CD4-positive, CD25-positive, alpha-beta regulatory T cell (primary cell): ENCODE results near the gene HAPLN2. TPM values are rescaled to one million over a fixed set of nuclear protein-coding genes. Genes with fewer than 3 reads are reported as not detected.

ENCODE experiments used
- ATAC-seq, 2 donors: fragments of 150-1000 bp; cut with Tn5 transposase; one replicate each; pipeline ENCODE4 v1.10.0; 2021; ENCODE audit warnings: low read depth in 2 of 2, moderate number of reproducible peaks in 2 of 2, moderate library complexity in 1 of 2
- DNase-seq, 3 donors: peaks; one replicate each; pipeline versions ENCODE4 v3.0.0 to v3.0.0-alpha.2; 2012 to 2022; ENCODE audit warnings: mixed read lengths in 1 of 3
- H3K27ac ChIP-seq: one replicate; pipeline ENCODE4 v1.7.0; 2013; ENCODE audit warnings: mild to moderate bottlenecking, low read length; ENCODE audit not compliant: insufficient read depth, poor library complexity, severe bottlenecking
- H3K27me3 ChIP-seq: one replicate; pipeline ENCODE4 v1.7.0; 2013; ENCODE audit warnings: low read length; ENCODE audit not compliant: control insufficient read depth, insufficient read depth
- H3K36me3 ChIP-seq: one replicate; pipeline ENCODE4 v1.7.0; 2013; ENCODE audit warnings: mild to moderate bottlenecking, low read length, moderate library complexity; ENCODE audit not compliant: control insufficient read depth, insufficient read depth
- H3K4me1 ChIP-seq: 2 replicates; pipeline ENCODE4 v1.7.0; 2013; ENCODE audit warnings: mild to moderate bottlenecking, low read length; ENCODE audit not compliant: insufficient read depth, control insufficient read depth, poor library complexity, severe bottlenecking
- H3K4me3 ChIP-seq: one replicate; pipeline ENCODE4 v1.7.0; 2013; ENCODE audit warnings: low read depth, mild to moderate bottlenecking, low read length, moderate library complexity
- H3K9me3 ChIP-seq, 2 experiments: 1 replicate in 1 of 2; 2 replicates in 1 of 2; pipeline ENCODE4 v1.7.0; 2013; ENCODE audit warnings: low read length in 2 of 2, mild to moderate bottlenecking in 1 of 2, moderate library complexity in 1 of 2; ENCODE audit not compliant: control insufficient read depth in 2 of 2
- H3K27ac Mint-ChIP-seq, 3 donors: one replicate each; pipeline ENCODE4 v1.8.0; 2020 to 2022; ENCODE audit warnings: mild to moderate bottlenecking in 3 of 3, mixed read lengths in 3 of 3, moderate library complexity in 2 of 3
- H3K27me3 Mint-ChIP-seq: one replicate; pipeline ENCODE4 v1.8.0; 2022; ENCODE audit warnings: mild to moderate bottlenecking, mixed read lengths
- H3K36me3 Mint-ChIP-seq: one replicate; pipeline ENCODE4 v1.8.0; 2020; ENCODE audit warnings: mixed read lengths
- H3K4me1 Mint-ChIP-seq, 4 donors: one replicate each; pipeline ENCODE4 v1.8.0; 2020 to 2022; ENCODE audit warnings: mixed read lengths in 4 of 4, mild to moderate bottlenecking in 1 of 4
- H3K4me3 Mint-ChIP-seq, 4 donors: one replicate each; pipeline ENCODE4 v1.8.0; 2020 to 2022; ENCODE audit warnings: mild to moderate bottlenecking in 4 of 4, mixed read lengths in 4 of 4, moderate library complexity in 3 of 4
- H3K9me3 Mint-ChIP-seq, 7 donors: one replicate each; pipeline ENCODE4 v1.8.0; 2020 to 2022; ENCODE audit warnings: mixed read lengths in 7 of 7, mild to moderate bottlenecking in 3 of 7, moderate library complexity in 2 of 7
- polyA plus RNA-seq, 4 donors: library from polyadenylated mRNA; unstranded; fragments of 300-500 nt; fragmentation: Illumina TruSeq; gene quantifications; one replicate each; pipeline ENCODE4 v1.2.3, GENCODE V29; 2021
- total RNA-seq: library from RNA; stranded (reverse); gene quantifications from one replicate; pipeline ENCODE4 v1.2.3, GENCODE V29; 2022

HAPLN2 gene
- total RNA-seq (not detected), polyA plus RNA-seq (not detected)

GRCh38 chr1:156618853-156619581 is at the start of gene HAPLN2:
Gene HAPLN2, plus strand, starts transcription at chr1:156619415. Its CDS starts 4,076 bp downstream, at chr1:156623491.
- Mint-ChIP-seq H3K9me3 (peaks cover 0 to 1% (median 0%) of the 10 kb centered on the region in 7 donors), H3K27ac (no peak within 1 kb of the TSS), H3K27me3 (peaks cover 67% of the 10 kb centered on the region), H3K4me3 (no peak within 1 kb of the TSS), H3K36me3 (no peaks in the 10 kb centered on the region), H3K4me1 (peaks cover 0 to 9% (median 3%) of the 10 kb centered on the region in 4 donors)
- peaks cover 29% of the 10 kb centered on the region for H3K27me3 ChIP-seq
- H3K4me3 ChIP-seq = no peak within 1 kb of the TSS
- no peak for ATAC-seq
- peaks cover 4% of the 10 kb centered on the region for H3K4me1 ChIP-seq
- H3K36me3 ChIP-seq = no peaks in the 10 kb centered on the region
- no peak within 1 kb of the TSS for H3K27ac ChIP-seq
- no peak for DNase-seq
- no peaks in the 10 kb centered on the region for H3K9me3 ChIP-seq

GRCh38 chr1:156571261-156571852 is 47.9 kb upstream of the HAPLN2 start:
- H3K27ac ChIP-seq = no peak overlapping the region
- peaks cover 0 to 4% (median 0%) of the 10 kb centered on the region in 7 donors for H3K9me3 Mint-ChIP-seq
- H3K9me3 ChIP-seq = no peaks in the 10 kb centered on the region
- H3K4me1 ChIP-seq = peaks cover 10% of the 10 kb centered on the region
- H3K27ac Mint-ChIP-seq = no peak overlapping the region
- H3K4me3 Mint-ChIP-seq = peak overlapping the region in 1 of 4 donors; percentile 88
- H3K36me3 ChIP-seq = no peaks in the 10 kb centered on the region
- DNase-seq (no peak), ATAC-seq (no peak)
- H3K27me3 ChIP-seq = peaks cover 10% of the 10 kb centered on the region
- H3K27me3 Mint-ChIP-seq = peaks cover 30% of the 10 kb centered on the region
- H3K36me3 Mint-ChIP-seq = no peaks in the 10 kb centered on the region
- H3K4me1 Mint-ChIP-seq = peaks cover 8 to 20% (median 13%) of the 10 kb centered on the region in 4 donors
- no peak overlapping the region for H3K4me3 ChIP-seq

- H3K27me3 Mint-ChIP-seq = peaks cover 30% of the 10 kb centered on the region
- H3K9me3 Mint-ChIP-seq = peaks cover 0 to 4% (median 0%) of the 10 kb centered on the region in 7 donors
- ATAC-seq (peak; percentile 84 to 86), DNase-seq (peak; percentile 70 to 84 (median 72))
- peaks cover 8 to 20% (median 13%) of the 10 kb centered on the region in 4 donors for H3K4me1 Mint-ChIP-seq
- H3K36me3 Mint-ChIP-seq = no peaks in the 10 kb centered on the region
- peak within 1 kb of the TSS; percentile 40 to 94 (median 86) for H3K4me3 Mint-ChIP-seq
- no peak within 1 kb of the TSS for H3K27ac ChIP-seq
- H3K27ac Mint-ChIP-seq = peak within 1 kb of the TSS in 2 of 3 donors; percentile 58 to 59
- H3K9me3 ChIP-seq = no peaks in the 10 kb centered on the region
- H3K4me1 ChIP-seq = peaks cover 10% of the 10 kb centered on the region
- H3K27me3 ChIP-seq = peaks cover 10% of the 10 kb centered on the region
- H3K4me3 ChIP-seq = peak within 1 kb of the TSS; percentile 35
- H3K36me3 ChIP-seq = no peaks in the 10 kb centered on the region
These were observed 47.1 kb upstream of the HAPLN2 start, which contains the start of gene IQGAP3 for GRCh38 chr1:156571919-156572662. Gene IQGAP3, minus strand, starts transcription at chr1:156572565. Its CDS starts 36 bp downstream, at chr1:156572529.

DNA sequence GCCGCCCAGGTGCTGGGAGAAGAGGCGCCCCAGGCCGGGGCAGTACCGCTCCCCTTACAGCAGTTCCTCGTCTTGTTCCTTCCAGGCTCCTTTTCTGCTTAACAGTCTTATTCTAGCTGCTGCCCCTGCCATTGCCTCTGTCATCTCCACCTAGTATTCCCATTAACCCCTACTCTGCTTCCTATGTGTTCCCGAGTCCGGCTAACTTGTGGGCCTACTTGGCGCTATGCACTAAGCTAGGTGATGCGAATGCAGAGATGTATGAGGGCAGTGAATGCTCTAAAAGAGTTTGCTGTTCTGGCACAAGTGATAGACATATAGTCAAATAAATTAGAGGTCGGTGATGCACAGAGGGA is 46.6 kb upstream of the HAPLN2 start:
- no peaks in the 10 kb centered on the region for H3K36me3 Mint-ChIP-seq
- Histone ChIP-seq H3K4me3 (peak overlapping the region; percentile 35), H3K36me3 (no peaks in the 10 kb centered on the region), H3K9me3 (no peaks in the 10 kb centered on the region), H3K27ac (no peak overlapping the region), H3K27me3 (peaks cover 10% of the 10 kb centered on the region), H3K4me1 (peaks cover 10% of the 10 kb centered on the region)
- ATAC-seq (no peak), DNase-seq (no peak)
- H3K9me3 Mint-ChIP-seq = peaks cover 0 to 4% (median 0%) of the 10 kb centered on the region in 7 donors
- H3K27ac Mint-ChIP-seq = peak overlapping the region in 1 of 3 donors; percentile 59
- peaks cover 30% of the 10 kb centered on the region for H3K27me3 Mint-ChIP-seq
- peaks cover 8 to 20% (median 13%) of the 10 kb centered on the region in 4 donors for H3K4me1 Mint-ChIP-seq
- H3K4me3 Mint-ChIP-seq = peak overlapping the region; percentile 40 to 94 (median 86)

DNA sequence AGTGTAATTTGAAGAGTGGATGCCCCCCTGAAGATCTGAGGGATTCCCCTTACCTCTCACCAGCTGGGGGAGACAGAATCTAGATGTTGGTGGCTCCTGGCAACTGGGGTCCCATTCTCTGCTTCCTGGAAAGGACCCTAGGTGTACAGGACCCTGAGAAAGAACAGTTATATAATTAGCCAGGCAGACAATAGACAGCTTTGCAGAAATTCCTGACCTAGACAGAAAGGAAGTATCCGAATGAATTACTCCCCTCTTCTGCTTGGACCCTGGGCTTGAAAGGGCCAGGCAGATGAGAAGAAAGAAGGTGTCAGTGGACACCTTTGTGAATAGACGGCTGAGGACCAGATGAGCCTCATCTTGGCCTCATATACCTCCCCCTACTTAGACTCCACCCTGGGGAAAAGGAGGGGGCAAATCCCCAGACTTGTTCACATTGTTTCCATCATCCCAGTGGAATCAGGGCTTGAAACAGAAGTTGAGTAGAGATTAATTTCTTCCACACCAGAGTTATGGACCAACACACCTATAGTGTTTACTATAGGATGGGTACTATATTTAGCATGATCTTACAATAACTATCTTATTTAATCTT is 45.1 kb upstream of the HAPLN2 start:
- Mint-ChIP-seq H3K9me3 (peaks cover 0 to 4% (median 0%) of the 10 kb centered on the region in 7 donors), H3K36me3 (no peaks in the 10 kb centered on the region), H3K27ac (no peak overlapping the region), H3K27me3 (peaks cover 30% of the 10 kb centered on the region), H3K4me1 (peaks cover 8 to 20% (median 13%) of the 10 kb centered on the region in 4 donors), H3K4me3 (no peak overlapping the region)
- H3K4me3 ChIP-seq = no peak overlapping the region
- H3K4me1 ChIP-seq = peaks cover 10% of the 10 kb centered on the region
- H3K9me3 ChIP-seq = no peaks in the 10 kb centered on the region
- peaks cover 10% of the 10 kb centered on the region for H3K27me3 ChIP-seq
- ATAC-seq (no peak), DNase-seq (no peak)
- H3K36me3 ChIP-seq = no peaks in the 10 kb centered on the region
- H3K27ac ChIP-seq = no peak overlapping the region

GRCh38 chr1:156577550-156577949 is 41.7 kb upstream of the HAPLN2 start:
- peaks cover 2% of the 10 kb centered on the region for H3K4me1 ChIP-seq
- Mint-ChIP-seq H3K36me3 (no peaks in the 10 kb centered on the region), H3K4me1 (peaks cover under 1 to 14% (median 7%) of the 10 kb centered on the region in 4 donors), H3K27me3 (peaks cover 17% of the 10 kb centered on the region), H3K27ac (peak overlapping the region in 1 of 3 donors; percentile 79), H3K9me3 (peaks cover 0 to 4% (median 0%) of the 10 kb centered on the region in 7 donors), H3K4me3 (no peak overlapping the region)
- no peaks in the 10 kb centered on the region for H3K36me3 ChIP-seq
- H3K27ac ChIP-seq = no peak overlapping the region
- no peak overlapping the region for H3K4me3 ChIP-seq
- ATAC-seq = no peak
- no peak for DNase-seq
- H3K27me3 ChIP-seq = peaks cover 6% of the 10 kb centered on the region
- no peaks in the 10 kb centered on the region for H3K9me3 ChIP-seq

DNA sequence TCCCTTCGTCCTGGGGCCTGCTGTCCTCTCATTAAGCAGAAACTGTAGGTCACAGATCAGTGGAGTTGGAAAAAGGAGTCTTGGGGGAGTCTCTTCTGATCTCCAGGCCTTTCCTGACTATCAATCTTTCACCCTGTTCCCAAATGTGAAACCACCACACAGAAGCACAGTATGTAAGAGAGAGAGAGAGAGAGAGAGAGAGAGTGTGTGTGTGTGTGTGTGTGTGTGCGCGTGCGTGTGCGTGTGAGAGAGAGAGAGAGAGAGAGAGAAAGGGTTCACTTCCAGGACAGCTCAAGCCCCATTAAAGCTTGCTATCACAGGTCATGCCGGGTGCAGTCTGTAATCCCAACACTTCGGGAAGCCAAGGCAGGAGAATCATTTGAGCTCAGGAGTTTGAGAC is 41.2 kb upstream of the HAPLN2 start:
- no peak overlapping the region for H3K27ac ChIP-seq
- no peaks in the 10 kb centered on the region for H3K9me3 Mint-ChIP-seq
- H3K27me3 ChIP-seq = peaks cover 2% of the 10 kb centered on the region
- H3K4me3 ChIP-seq = no peak overlapping the region
- peak overlapping the region in 1 of 3 donors; percentile 79 for H3K27ac Mint-ChIP-seq
- peak overlapping the region in 1 of 4 donors; percentile 28 for H3K4me3 Mint-ChIP-seq
- H3K36me3 Mint-ChIP-seq = no peaks in the 10 kb centered on the region
- H3K36me3 ChIP-seq = no peaks in the 10 kb centered on the region
- ATAC-seq (no peak), DNase-seq (no peak)
- no peaks in the 10 kb centered on the region for H3K9me3 ChIP-seq
- peaks cover 0 to 10% (median 4%) of the 10 kb centered on the region in 4 donors for H3K4me1 Mint-ChIP-seq
- no peaks in the 10 kb centered on the region for H3K4me1 ChIP-seq
- H3K27me3 Mint-ChIP-seq = peaks cover 12% of the 10 kb centered on the region
